OCI-LY3 (cell line): ENCODE data around the gene LRRC41.

Experiments used
- H2AFZ ChIP-seq: fragments of 200-600, 300-600 bp; shearing (Covaris generic); 2 replicates; pipeline ENCODE4 v1.6.0; 2014; ENCODE audit warnings: antibody characterized with exemption, low read depth, low read length
- H3K27ac ChIP-seq: fragments of 200-600, 300-600 bp; sonication (generic); 2 replicates; pipeline ENCODE4 v1.5.1; 2014; ENCODE audit warnings: mild to moderate bottlenecking, low read length, moderate library complexity, mixed read lengths
- H3K27me3 ChIP-seq: fragments of 200-600, 300-600 bp; sonication (generic); 2 replicates; pipeline ENCODE4 v1.6.1; 2014; ENCODE audit warnings: low read depth, low read length, mixed read lengths
- H3K36me3 ChIP-seq: fragments of 200-600, 300-600 bp; sonication (generic); replicated peaks from 2 replicates; pipeline ENCODE3; 2014; ENCODE audit warnings: low read depth, low read length, mixed read lengths
- H3K4me1 ChIP-seq: fragments of 300-600, 200-600 bp; sonication (generic); 2 replicates; pipeline ENCODE4 v1.6.1; 2014; ENCODE audit warnings: low read length, mixed read lengths
- H3K4me2 ChIP-seq: fragments of 200-600, 300-600 bp; sonication (generic); 2 replicates; pipeline ENCODE4 v1.6.1; 2014; ENCODE audit warnings: low read length, mixed read lengths
- H3K4me3 ChIP-seq: fragments of 300-600, 200-600 bp; sonication (generic); 2 replicates; pipeline ENCODE4 v1.5.1; 2014; ENCODE audit warnings: antibody characterized with exemption, mild to moderate bottlenecking, low read length, moderate library complexity
- H3K79me2 ChIP-seq: fragments of 300-600, 200-600 bp; shearing (Covaris generic); 2 replicates; pipeline ENCODE4 v1.6.1; 2014; ENCODE audit warnings: mild to moderate bottlenecking, low read length, mixed read lengths
- H3K9ac ChIP-seq: fragments of 300-600, 200-600 bp; shearing (Covaris generic); 2 replicates; pipeline ENCODE4 v1.6.0; 2014; ENCODE audit warnings: mild to moderate bottlenecking, low read length, moderate library complexity
- H3K9me3 ChIP-seq: fragments of 200-600, 300-600 bp; shearing (Covaris generic); 2 replicates; pipeline ENCODE4 v1.6.1; 2014; ENCODE audit warnings: low read length, mixed read lengths; ENCODE audit not compliant: insufficient read depth
- H4K20me1 ChIP-seq: fragments of 200-600, 300-600 bp; sonication (generic); 2 replicates; pipeline ENCODE4 v1.6.1; 2016; ENCODE audit warnings: low read length, mixed read lengths; ENCODE audit not compliant: insufficient read depth
- EZH2phosphoT487 ChIP-seq: fragments of 200-600 bp; shearing (Covaris generic); IDR thresholded peaks from 2 replicates; pipeline ENCODE4 v1.6.1; 2018; ENCODE audit warnings: antibody characterized with exemption, mixed run types, low read depth
- TF ChIP-seq, protein P1 (sequence below): fragments of 200-600, 300-600 bp; sonication (generic); IDR thresholded peaks from 2 replicates; pipeline ENCODE4 v1.5.1; 2014; ENCODE audit warnings: antibody characterized with exemption, low read length, low read depth

The LRRC41 gene

DNA sequence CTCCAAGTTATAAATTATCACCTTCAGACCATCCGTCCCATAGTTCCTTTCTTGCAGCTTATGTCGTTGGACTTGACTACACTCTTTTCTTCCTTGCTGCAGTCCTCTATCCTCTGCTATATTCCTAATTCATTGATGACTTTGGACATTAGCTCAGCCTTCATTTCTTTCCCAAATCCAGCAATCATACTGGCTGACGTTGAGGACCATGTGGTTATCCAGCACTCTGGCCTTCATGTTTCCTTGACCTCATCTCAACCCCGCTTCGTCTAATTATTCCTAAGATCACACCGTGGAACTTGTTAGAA is 28.4 kb downstream of the LRRC41 start:
- Histone ChIP-seq H3K4me1 (no peaks in the 10 kb centered on the region), H3K9ac (no peak overlapping the region), H3K4me3 (no peak overlapping the region), H3K27ac (no peak overlapping the region), H3K9me3 (no peaks in the 10 kb centered on the region), H3K79me2 (no peaks in the 10 kb centered on the region), H3K27me3 (no peaks in the 10 kb centered on the region), H3K36me3 (peaks cover 42% of the 10 kb centered on the region), H4K20me1 (no peaks in the 10 kb centered on the region), H2AFZ (no peak overlapping the region), H3K4me2 (no peak overlapping the region)
- TF ChIP-seq, protein P1, sequence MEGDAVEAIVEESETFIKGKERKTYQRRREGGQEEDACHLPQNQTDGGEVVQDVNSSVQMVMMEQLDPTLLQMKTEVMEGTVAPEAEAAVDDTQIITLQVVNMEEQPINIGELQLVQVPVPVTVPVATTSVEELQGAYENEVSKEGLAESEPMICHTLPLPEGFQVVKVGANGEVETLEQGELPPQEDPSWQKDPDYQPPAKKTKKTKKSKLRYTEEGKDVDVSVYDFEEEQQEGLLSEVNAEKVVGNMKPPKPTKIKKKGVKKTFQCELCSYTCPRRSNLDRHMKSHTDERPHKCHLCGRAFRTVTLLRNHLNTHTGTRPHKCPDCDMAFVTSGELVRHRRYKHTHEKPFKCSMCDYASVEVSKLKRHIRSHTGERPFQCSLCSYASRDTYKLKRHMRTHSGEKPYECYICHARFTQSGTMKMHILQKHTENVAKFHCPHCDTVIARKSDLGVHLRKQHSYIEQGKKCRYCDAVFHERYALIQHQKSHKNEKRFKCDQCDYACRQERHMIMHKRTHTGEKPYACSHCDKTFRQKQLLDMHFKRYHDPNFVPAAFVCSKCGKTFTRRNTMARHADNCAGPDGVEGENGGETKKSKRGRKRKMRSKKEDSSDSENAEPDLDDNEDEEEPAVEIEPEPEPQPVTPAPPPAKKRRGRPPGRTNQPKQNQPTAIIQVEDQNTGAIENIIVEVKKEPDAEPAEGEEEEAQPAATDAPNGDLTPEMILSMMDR, result no peak
- TF ChIP-seq EZH2phosphoT487, result no peak

DNA sequence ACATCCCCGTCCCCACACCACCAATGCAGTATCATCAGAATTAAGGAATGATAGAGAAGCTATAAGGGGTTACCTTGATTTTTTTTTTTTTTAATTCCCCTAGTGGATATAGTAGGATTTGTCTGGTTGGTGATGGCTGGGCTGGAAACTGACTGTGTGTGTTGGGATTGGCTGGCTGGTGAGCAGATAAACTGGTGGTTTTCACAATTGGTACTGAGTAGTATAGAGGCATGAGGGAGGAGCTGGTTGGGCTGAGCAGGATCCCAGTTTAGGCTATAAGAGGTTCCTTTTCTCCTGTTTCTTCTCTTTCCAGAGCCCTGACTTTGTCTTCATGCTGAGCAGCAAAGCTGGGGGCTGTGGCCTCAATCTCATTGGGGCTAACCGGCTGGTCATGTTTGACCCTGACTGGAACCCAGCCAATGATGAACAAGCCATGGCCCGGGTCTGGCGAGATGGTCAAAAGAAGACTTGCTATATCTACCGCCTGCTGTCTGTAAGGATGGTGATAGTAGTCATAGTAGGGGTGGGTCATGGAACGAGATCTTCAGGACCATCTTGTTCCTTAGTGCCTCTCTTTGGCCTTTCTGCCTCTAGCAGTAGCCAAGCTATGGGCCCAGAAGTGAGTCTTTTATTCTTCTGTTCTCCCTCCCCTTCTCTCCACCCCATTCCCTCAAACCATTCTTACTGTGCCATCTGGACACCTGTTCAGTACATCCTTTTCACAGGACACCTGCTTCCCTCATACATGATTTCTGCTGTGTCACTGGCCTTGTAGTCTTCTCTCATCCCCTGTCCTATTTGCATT is 29.0 kb downstream of the LRRC41 start:
- no peaks in the 10 kb centered on the region for H3K79me2 ChIP-seq

DNA sequence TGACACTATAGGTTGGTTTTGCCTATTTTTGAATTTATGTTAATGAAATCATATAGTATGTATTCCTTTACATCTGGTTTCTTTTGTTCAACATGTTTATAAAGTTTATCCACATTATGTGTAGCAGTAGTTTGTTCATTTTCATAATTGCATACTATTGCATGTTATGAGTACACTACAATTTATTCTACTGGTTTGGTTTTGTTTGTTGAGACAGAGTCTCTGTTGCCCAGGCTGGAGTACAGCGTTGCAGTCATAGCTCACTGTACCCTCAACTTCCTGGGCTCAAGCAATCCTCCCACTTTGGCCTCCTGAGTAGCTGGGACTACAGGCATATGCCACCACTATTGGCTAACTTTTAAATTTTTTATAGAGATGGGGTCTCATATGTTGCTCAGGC is 34.8 kb downstream of the LRRC41 start:
- H3K27me3 ChIP-seq, result no peaks in the 10 kb centered on the region
- H3K27ac ChIP-seq, result no peak overlapping the region
- H3K9ac ChIP-seq, result no peak overlapping the region
- no peak overlapping the region for H3K4me2 ChIP-seq
- TF ChIP-seq EZH2phosphoT487, result no peak
- TF ChIP-seq, protein P1, result no peak
- no peak overlapping the region for H2AFZ ChIP-seq
- H3K4me1 ChIP-seq, result no peaks in the 10 kb centered on the region
- H3K9me3 ChIP-seq, result no peaks in the 10 kb centered on the region
- no peak overlapping the region for H3K4me3 ChIP-seq
- H3K36me3 ChIP-seq, result peaks cover 21% of the 10 kb centered on the region
- H4K20me1 ChIP-seq, result no peaks in the 10 kb centered on the region
- no peaks in the 10 kb centered on the region for H3K79me2 ChIP-seq

More for the DNA sequence above, 29.0 kb downstream of the LRRC41 start:
- Histone ChIP-seq H3K4me2 (no peak overlapping the region), H3K9ac (no peak overlapping the region), H3K4me3 (no peak overlapping the region), H3K27me3 (no peaks in the 10 kb centered on the region), H3K4me1 (no peaks in the 10 kb centered on the region), H3K36me3 (peaks cover 40% of the 10 kb centered on the region), H4K20me1 (no peaks in the 10 kb centered on the region), H3K9me3 (no peaks in the 10 kb centered on the region), H2AFZ (no peak overlapping the region), H3K27ac (no peak overlapping the region)
- TF ChIP-seq, protein P1, result no peak
- no peak for TF ChIP-seq EZH2phosphoT487

DNA sequence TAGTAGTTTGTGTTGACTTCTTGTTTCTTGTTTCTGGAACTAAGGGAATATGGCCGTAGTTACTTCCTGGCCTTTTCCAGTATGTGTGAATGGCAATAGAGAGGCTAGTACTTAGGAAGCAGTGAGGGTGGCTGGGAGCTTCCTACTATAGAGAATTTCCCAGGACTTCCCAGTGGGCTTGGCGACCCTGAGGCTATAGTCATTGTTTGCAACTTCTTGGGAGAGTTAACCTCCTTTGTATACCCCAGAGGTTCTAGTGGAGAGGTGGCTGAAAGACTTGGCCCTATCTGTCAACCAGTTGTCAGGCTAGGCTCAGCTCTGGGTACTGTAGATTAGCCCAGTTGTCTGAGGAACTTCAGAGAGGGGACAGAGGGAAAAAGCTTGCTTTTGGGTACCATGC is 40.3 kb downstream of the LRRC41 start:
- Histone ChIP-seq H3K9ac (no peak overlapping the region), H3K4me1 (no peaks in the 10 kb centered on the region), H3K4me3 (no peak overlapping the region), H4K20me1 (no peaks in the 10 kb centered on the region), H3K27ac (no peak overlapping the region), H2AFZ (no peak overlapping the region), H3K79me2 (no peaks in the 10 kb centered on the region), H3K36me3 (peaks cover 13% of the 10 kb centered on the region), H3K27me3 (no peaks in the 10 kb centered on the region), H3K9me3 (no peaks in the 10 kb centered on the region), H3K4me2 (no peak overlapping the region)
- no peak for TF ChIP-seq EZH2phosphoT487
- TF ChIP-seq, protein P1, result no peak
